H7 (cell line): ENCODE measurements around the gene FTO. TPM values are rescaled to one million over a fixed set of nuclear protein-coding genes. Genes with fewer than 3 reads are reported as not detected.

Experiments used
- DNase-seq: peaks from one replicate; pipeline ENCODE4 v3.0.0; 2012
- H3K27me3 ChIP-seq: 2 replicates; pipeline ENCODE4 v1.6.0; 2011; ENCODE audit warnings: mild to moderate bottlenecking, low read length; ENCODE audit not compliant: control insufficient read depth, insufficient read depth
- H3K36me3 ChIP-seq: replicated peaks from 2 replicates; pipeline ENCODE4 v1.5.1; 2011; ENCODE audit warnings: low read length; ENCODE audit not compliant: control insufficient read depth, insufficient read depth
- H3K4me3 ChIP-seq: 2 replicates; pipeline ENCODE4 v1.5.1; 2011; ENCODE audit warnings: low read depth, mild to moderate bottlenecking, control low read depth, low read length, moderate library complexity; ENCODE audit not compliant: insufficient read depth
- total RNA-seq: library from RNA; depleted of rRNA; stranded (reverse); fragments of >200 nt; shearing (Covaris generic); gene quantifications from 2 replicates; pipeline ENCODE4 v1.2.3, GENCODE V29; 2014

Gene FTO
- total RNA-seq, 1 experiment from 2014 or later, result 55.3 TPM

DNA sequence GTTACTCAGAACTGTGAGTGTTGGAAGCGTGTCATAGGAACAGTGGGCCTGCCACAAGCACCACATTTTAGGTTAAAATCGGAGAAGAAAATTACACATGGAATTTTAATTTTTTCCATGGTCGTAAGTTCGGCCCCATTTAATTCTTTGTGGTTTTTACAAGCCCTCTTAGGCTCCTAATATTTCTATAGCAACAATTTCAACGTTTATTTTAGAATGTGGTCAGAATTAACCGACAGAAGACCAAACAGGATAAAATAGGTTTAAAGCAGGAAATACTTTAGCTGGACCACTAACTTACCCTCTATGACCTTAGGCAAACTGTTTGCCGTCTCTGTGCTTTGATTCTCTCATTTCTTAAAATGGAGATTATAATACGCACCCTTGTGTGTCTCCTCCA is 69.9 kb downstream of the FTO start:
- no peak for DNase-seq
- H3K27me3 ChIP-seq, result no peaks in the 10 kb centered on the region
- no peaks in the 10 kb centered on the region for H3K36me3 ChIP-seq
- no peak overlapping the region for H3K4me3 ChIP-seq

DNA sequence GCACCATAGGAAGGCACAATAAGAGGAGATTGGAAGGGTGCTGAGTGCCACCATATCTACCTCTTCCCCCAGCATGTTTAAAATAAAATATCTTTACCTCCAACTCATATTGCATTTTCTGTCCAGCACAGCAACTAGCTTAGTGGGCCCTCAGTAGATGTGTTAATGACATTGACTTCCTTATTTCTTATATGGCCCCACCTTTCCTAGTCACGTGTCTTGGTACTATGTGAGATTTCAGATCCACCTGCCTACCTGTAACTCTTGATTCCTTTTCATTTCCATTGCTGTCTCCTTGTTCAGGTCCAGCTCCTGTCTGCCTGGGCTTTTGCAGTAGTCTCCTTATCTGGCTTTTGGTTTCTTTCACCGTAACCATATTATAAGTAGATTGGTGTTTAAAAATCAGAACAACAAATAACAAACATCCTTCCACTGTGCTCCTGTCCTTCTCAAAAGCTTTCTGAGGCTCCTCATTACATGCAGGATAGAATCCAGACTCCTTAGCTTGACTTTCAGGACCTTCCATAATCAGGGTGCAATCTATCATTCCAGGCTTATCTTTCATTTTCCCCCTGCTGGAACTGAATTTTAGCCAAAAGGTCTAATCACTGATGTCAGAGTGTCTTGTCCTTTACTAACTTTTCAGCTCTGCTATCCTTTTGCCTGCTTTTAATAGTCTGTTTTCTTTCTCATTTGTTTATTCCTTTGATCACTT is 71.3 kb downstream of the FTO start:
- H3K27me3 ChIP-seq, result no peaks in the 10 kb centered on the region
- DNase-seq, result no peak
- H3K36me3 ChIP-seq, result no peaks in the 10 kb centered on the region
- H3K4me3 ChIP-seq, result no peak overlapping the region

GRCh38 chr16:53775821-53776431 is 72.0 kb downstream of the FTO start:
- Histone ChIP-seq H3K27me3 (no peaks in the 10 kb centered on the region), H3K4me3 (no peak overlapping the region), H3K36me3 (no peaks in the 10 kb centered on the region)
- DNase-seq, result no peak

DNA sequence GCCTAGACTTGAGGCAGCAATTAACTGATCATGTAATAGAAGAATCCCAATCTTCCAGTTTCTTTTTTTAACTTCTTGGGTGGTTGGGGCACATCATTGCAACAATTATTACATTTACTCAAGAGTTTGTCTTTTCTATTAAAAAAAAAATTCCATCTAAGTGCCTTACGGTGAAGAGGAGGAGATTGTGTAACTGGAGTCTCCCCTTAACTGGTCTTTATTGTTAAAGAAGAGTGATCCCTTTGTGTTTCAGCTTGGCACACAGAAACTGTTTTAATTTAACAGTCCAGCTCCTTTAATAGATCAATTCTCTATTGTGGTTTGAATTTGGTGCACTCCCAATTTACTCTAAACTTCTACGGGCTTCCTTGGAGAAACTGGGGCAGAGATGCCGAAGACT is 75.2 kb downstream of the FTO start:
- Histone ChIP-seq H3K27me3 (no peaks in the 10 kb centered on the region), H3K4me3 (no peak overlapping the region), H3K36me3 (no peaks in the 10 kb centered on the region)
- DNase-seq, result no peak

- no peak for DNase-seq
- Histone ChIP-seq H3K4me3 (no peak overlapping the region), H3K36me3 (no peaks in the 10 kb centered on the region), H3K27me3 (no peaks in the 10 kb centered on the region)
Measured at GRCh38 chr16:53780051-53780450, 76.1 kb downstream of the FTO start.

DNA sequence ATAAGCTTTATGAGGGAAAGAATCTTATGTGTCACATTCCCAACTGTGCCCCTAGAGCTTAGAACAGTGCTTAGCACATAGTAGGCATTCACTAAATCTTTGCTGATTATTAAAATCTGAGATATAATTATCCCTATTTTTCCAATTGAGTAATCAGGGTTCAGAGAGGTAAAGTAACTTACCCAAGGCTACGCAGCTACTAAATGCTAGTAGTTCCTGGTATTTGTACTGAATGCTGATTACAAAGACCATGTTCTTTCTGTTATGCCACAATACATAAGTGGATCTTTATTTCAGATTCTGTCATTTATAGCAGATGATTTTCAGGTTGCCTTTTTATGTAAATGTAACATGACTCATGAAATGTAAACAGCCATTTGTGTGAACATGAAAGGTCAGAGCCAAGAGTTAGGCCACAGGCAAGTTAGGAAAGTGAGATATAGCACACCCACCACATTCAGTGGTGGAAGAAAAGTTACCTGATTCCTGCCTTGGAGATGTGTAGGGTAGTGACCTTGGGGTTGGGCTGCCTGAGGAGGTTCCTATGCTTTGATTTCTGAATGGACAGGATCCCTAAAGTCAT is 77.2 kb downstream of the FTO start:
- H3K4me3 ChIP-seq, result no peak overlapping the region
- no peaks in the 10 kb centered on the region for H3K36me3 ChIP-seq
- DNase-seq, result no peak
- H3K27me3 ChIP-seq, result no peaks in the 10 kb centered on the region

- no peaks in the 10 kb centered on the region for H3K36me3 ChIP-seq
- H3K4me3 ChIP-seq, result no peak overlapping the region
- DNase-seq, result no peak
Measured at GRCh38 chr16:53782148-53782547, 78.2 kb downstream of the FTO start.

DNA sequence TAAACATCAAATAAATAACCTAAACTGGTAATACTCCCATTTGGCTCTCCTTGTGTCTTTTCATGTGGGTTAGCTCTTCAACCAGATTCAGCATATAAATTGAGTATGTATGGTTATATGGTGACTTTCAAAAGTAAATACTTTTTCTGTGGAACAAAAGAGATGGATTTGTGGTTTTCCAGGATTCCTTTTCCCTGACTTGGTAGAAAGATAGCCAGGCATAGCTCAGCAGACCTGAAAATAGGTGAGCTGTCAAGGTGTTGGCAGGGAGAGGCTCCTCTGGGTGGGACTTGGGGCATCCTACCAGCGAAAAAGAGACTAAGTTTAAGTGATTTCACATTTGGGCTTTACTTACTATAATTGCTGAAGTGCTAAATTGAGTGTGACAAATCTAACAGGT is 80.3 kb downstream of the FTO start:
- no peak for DNase-seq
- Histone ChIP-seq H3K4me3 (no peak overlapping the region), H3K36me3 (no peaks in the 10 kb centered on the region), H3K27me3 (no peaks in the 10 kb centered on the region)

More at GRCh38 chr16:53782148-53782547, 78.2 kb downstream of the FTO start:
- H3K27me3 ChIP-seq, result no peaks in the 10 kb centered on the region

DNA sequence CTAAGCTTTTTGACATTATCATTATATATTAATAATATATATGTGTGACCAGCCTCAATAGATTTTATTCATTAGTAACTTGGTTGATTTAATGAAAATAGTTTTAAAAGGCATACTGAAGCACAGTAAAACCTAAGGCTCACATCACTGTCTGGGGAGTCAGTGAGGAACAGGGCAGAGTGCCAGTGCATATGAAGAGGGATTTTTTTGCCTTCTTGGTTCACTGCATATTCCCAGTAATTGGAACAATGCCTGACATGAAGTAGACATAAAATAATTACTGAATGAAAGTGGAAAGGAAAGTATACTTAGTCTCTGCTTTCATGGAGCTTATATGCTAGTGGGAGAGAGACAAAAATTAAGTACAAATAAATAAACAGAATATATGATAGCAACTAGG is 81.1 kb downstream of the FTO start:
- no peaks in the 10 kb centered on the region for H3K27me3 ChIP-seq
- H3K36me3 ChIP-seq, result no peaks in the 10 kb centered on the region
- DNase-seq, result no peak
- no peak overlapping the region for H3K4me3 ChIP-seq

GRCh38 chr16:53785916-53786315 is 82.0 kb downstream of the FTO start:
- Histone ChIP-seq H3K36me3 (no peaks in the 10 kb centered on the region), H3K27me3 (no peaks in the 10 kb centered on the region), H3K4me3 (no peak overlapping the region)
- DNase-seq, result no peak

- no peak overlapping the region for H3K4me3 ChIP-seq
Measured at GRCh38 chr16:53787423-53787822, 83.5 kb downstream of the FTO start.

GRCh38 chr16:53789137-53789536 is 85.2 kb downstream of the FTO start:
- Histone ChIP-seq H3K36me3 (no peaks in the 10 kb centered on the region), H3K27me3 (no peaks in the 10 kb centered on the region), H3K4me3 (no peak overlapping the region)
- DNase-seq, result no peak

More at GRCh38 chr16:53787423-53787822, 83.5 kb downstream of the FTO start:
- Histone ChIP-seq H3K36me3 (no peaks in the 10 kb centered on the region), H3K27me3 (no peaks in the 10 kb centered on the region)
- DNase-seq, result no peak

DNA sequence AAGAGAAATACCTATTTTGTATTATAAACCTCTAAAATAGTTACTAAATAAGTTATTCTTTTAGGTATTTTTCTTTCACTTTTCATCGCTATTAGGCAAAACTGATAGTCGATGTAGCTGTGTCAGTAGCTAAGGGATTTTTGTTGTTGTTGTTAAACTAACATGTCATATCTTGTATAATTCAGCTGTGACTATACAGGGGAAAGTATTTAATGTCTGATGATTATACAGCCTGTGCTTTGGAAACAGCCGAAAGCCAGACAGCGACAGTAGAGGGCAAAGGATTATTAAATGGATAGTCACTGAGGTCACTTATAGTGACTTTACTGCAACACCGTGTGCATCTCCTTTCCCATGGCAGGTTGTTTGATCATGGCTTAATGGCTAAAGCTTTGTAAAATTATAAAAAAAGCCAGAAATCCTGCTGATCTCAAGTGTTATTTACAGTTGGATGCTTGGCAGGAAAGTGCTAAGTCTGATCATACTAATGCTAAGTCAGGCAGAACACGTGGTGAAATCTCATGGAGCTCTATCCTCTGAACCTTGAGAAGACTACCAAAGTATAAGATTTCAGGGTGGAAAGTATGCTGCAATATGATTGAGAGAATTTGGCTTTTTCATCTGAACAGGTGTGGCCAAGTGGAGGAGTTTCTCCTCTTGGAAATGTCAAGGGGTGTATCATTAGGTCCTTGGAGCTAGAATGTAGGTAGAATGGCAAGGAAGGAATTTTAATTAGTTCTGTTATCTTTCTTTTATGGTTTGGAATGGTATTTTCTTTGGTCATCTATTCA is 88.4 kb downstream of the FTO start:
- DNase-seq, result no peak
- no peak overlapping the region for H3K4me3 ChIP-seq
- no peaks in the 10 kb centered on the region for H3K36me3 ChIP-seq
- H3K27me3 ChIP-seq, result no peaks in the 10 kb centered on the region

DNA sequence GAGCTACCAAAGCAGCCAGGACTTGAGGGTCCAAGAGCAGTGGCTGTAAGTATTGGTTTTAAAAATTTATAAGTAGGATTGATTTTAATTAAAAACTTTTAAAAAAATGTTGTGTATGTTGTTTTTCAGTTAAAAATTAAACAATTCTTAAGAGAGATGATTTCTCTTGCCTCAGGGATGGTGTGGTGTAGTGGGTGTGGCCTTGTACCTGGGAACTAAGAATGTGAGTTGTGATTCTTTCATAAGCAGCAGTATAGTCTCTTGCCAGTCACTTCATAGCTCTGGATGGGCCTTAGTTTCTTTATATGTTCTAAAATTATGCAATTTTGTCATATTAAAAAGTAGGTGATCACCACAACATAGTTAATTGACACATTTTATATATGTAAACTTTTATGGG is 99.5 kb downstream of the FTO start:
- Histone ChIP-seq H3K4me3 (no peak overlapping the region), H3K27me3 (no peaks in the 10 kb centered on the region), H3K36me3 (no peaks in the 10 kb centered on the region)
- no peak for DNase-seq

- H3K4me3 ChIP-seq, result no peak overlapping the region
- H3K27me3 ChIP-seq, result no peaks in the 10 kb centered on the region
- DNase-seq, result no peak
- H3K36me3 ChIP-seq, result no peaks in the 10 kb centered on the region
Measured at GRCh38 chr16:53803998-53804397, 100.0 kb downstream of the FTO start.
